Activated T-helper 9 cell treated with anti-CD3 and anti-CD28 coated beads, Interleukin-2, amount 50 U/mL, for 16 hours (primary cell): ENCODE measurements around the gene USP16.
A peak's percentile ranks its signal among the peaks of the same experiment; 100 is the strongest.

Source experiments
- DNase-seq: peaks from one replicate; pipeline ENCODE4 v3.0.0-alpha.2; 2020; ENCODE audit warnings: low read depth

The USP16 gene

DNA sequence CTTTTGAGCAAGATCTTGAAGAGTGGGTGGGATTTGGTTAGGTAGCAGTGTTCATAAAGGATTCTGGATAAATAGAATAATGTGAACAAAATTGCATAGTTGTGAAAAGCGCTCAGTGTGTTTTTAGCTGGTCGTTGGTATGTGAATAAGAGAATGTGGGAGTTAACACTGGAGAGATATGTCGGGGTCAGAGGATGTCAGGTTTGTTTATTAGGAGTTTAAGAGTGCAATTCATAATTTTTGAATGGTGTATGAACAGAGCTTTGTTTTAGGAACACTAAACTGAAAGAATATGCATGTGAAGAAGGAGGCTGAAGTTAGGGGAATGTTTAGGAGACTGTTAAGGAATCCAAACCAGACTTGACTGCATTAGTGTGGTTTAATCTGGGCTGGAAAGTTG lies 9.4 kb downstream of the USP16 start:
- DNase-seq: no peak

DNA sequence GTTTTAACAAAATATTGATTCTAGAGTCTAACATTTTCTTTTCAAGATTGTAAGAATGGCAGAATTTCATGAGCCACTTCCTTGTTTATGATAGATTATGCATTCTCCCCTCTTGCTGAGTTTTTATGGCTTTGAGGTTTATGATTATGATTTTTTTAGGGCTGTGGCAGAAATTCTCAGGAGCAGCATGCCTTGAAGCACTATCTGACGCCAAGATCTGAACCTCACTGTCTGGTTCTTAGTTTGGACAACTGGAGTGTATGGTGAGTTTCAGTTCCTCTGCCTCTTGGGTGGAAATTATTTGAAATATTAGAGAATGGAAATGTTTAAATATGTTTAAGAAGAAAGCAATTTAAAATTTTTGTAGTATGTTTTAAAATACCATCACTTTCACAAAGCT lies 10.2 kb downstream of the USP16 start:
- DNase-seq: no peak

GRCh38 chr21:29052224-29052623 lies 27.8 kb downstream of the USP16 start:
- no peak for DNase-seq

- DNase-seq: no peak
These were observed 28.6 kb downstream of the USP16 start for GRCh38 chr21:29053011-29053553.

- DNase-seq: no peak
These were observed 29.2 kb downstream of the USP16 start for GRCh38 chr21:29053656-29054055.

GRCh38 chr21:29055080-29055479 lies 30.6 kb downstream of the USP16 start:
- no peak for DNase-seq

DNA sequence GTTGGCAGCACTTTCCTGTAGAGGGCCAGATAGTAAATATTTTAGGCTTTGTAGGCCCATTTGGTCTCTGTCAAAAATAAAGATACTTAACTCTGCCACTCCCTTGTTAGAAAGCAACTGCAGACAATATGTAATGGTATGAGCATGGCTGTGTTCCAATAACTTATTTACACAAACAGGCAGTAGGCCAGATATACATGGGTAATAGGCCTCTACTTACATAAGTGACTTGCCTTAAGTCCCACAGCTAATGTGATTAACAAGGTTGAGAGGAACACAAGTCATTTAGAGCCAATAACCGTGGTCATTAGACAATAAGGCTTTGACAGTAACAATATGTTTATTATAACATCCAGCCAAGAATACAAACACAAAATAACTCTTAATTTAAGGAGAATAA lies 31.5 kb downstream of the USP16 start:
- DNase-seq: no peak

- no peak for DNase-seq
These were observed 32.1 kb downstream of the USP16 start for GRCh38 chr21:29056538-29057050.

- DNase-seq: no peak
These were observed 40.5 kb downstream of the USP16 start for GRCh38 chr21:29064850-29065481.

- no peak for DNase-seq
These were observed 48.4 kb downstream of the USP16 start for GRCh38 chr21:29072873-29073221.

GRCh38 chr21:29073222-29074006 lies 48.9 kb downstream of the USP16 start, which contains the start of gene CCT8:
TSS of gene CCT8 (minus strand) at chr21:29073648. CDS start at chr21:29073590, 58 bp downstream.
- peak; percentile 98 for DNase-seq

DNA sequence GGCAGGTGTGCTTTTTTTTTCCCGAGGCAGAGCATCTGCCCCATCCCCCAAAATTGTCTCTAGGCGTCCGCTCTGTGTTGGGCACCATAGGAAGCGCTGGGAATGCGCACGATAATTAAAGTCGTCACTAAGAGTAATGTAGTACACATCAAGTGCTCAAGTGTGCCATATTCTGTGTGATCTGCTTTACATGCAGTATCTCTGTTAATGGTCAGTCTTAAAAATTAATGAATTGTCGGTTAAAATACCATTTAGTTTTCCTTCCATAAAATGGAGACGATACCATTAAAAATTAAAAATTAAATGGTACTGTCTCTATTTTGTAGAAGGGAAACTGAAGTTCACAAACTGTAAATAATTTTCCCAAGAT lies 49.5 kb downstream of the USP16 start:
- no peak for DNase-seq

GRCh38 chr21:29074783-29075182 lies 50.3 kb downstream of the USP16 start:
- no peak for DNase-seq

DNA sequence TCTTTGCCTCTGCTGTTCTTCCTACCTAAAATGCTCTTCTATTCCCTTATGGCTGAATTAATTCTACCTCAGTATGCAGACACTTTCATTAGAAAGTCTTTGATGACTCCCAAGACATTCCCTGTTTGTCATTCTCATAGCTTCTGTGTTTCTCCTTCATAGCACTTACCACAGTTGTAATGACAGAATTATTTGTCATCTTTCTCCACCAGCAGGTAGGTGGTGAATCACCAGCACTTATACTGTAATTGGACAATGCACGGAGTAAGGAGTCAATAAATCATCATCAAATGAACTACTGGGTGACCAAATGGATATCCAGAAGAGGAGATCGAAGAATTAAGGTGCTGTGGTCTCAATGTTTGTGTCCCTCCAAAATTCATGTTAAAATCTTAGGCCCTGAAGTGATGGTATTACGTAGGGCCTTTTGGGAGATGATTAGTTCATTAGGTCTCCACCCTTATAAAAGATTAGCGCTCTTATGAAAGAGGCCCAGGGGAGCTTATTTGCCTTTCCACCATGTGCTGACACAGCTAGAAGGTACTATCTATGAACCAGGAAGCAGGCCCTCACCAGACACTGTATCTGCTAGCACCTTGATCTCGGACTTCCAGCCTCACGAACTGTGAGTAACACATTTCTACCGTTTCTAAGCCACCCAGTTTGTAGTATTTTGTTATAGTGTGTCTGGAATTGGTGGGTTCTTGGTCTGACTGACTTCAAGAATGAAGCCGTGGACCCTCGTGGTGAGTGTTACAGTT lies 51.4 kb downstream of the USP16 start:
- no peak for DNase-seq

DNA sequence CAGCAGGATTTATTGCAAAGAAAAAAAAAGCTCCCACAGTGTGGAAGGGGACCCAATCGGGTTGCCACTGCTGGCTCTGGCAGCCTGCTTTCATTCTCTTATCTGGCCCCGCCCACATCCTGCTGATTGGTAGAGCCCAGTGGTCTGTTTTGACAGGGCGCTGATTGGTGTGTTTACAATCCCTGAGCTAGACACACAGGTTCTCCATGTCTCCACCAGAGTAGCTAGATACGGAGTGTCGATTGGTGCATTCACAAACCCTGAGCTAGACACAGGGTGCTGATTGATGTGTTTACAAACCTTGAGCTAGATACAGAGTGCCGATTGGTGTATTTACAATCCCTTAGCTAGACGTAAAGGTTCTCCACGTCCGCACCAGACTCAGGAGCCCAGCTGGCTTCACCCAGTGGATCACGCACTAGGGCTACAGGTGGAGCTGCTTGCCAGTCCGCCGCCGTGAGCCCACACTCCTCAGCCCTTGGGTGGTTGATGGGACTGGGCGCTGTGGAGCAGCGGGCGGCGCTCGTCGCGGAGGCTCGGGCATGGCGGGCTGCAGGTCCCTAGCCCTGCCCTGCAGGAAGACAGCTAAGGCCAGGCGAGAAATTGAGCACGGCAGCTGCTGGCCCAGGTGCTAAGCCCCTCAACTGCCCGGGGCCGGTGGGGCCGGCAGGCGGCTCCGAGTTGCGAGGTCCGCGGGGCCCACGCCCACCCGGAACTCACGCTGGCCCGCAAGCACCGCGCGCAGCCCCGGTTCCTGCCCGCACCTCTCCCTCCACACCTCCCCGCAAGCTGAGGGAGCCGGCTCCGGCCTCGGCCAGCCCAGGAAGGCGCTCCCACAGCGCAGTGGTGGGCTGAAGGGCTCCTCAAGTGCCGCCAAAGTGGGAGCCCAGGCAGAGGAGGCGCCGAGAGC lies 52.5 kb downstream of the USP16 start:
- peak; percentile 49 for DNase-seq

GRCh38 chr21:29077651-29078090 lies 53.2 kb downstream of the USP16 start:
- DNase-seq: no peak

GRCh38 chr21:29078869-29079767 lies 54.6 kb downstream of the USP16 start:
- DNase-seq: no peak

DNA sequence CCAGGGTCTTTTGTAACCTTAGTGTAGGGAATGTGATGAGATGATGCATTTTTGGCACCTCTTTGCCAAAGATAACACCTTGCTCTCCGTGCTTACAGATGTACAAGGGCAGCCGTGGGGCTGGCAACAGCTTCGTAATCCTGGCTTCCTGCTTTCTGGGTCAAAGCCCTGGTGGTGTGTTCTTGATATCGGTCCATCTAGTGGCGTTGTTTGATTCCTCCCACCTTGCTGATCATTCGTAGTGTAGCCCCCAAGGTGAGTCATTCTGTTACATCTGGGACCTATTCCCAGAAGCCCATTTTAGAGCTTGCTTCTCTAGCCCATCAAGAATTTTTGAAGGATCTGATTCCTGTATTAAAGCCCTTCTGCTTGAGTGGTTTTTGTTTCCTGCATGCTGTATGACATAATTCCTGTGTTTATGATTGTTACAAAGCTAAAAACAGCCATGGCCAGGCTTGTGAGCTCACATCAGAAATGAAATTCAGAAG lies 56.0 kb downstream of the USP16 start:
- no peak for DNase-seq

DNA sequence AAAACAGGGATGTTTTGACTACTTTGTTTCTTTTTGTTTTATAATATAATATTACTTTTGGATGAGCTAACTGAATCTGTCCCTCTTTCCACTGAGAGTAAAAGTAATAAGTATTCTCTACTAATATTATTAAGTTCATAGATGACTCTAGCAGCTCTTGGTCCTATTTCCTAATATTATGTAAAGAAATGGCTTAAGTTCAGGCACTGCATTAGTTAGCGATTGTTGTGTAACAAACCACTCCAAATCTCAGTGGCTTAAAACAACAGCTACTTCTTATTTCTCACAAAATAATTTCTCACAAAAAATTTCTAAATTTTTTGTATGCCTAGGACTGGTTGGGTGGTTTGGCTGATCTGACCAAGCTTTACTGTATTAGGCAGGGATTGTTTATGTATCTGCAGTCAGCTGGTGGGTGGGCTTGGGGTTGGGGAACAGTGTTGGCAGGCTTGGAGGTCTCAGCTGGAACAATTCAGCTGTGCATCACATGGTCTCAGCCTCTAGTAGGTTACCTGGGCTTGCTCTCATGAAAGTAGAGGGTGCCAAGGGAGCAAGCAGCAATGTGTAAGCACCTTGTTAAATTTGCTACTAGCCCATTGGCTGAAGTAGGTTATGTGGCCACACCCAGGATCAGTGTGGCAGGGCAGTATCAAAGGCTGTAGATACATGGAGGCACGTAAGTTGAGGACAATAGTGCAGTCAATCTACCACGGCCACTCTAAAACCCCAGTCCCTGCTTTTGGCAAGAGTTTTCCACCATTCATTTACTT lies 57.8 kb downstream of the USP16 start:
- DNase-seq: no peak
